Measurements from ENCODE around the gene HAUS7.

The HAUS7 gene

DNA sequence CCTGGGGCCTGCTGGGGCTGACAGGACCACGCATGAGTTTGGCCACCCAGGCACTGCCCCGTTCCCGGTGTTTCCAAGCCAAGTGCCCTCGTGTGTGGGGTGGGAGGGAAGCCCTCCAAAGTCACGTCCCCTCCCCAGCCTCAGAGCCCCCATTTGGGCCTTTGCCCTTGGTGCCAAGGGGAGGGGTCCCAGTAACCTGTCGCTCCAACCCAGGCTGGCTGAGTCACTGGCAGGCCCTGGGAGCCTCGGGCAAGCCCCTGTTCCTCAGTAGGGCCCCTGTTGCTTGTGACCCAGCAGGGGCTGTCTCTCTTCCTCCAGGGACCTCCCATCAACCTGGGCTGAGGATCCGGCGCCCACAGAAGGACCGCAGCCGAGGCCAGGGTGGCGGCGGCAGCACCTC is 10.7 kb upstream of the HAUS7 start:
- TF ChIP-seq, protein P1, sequence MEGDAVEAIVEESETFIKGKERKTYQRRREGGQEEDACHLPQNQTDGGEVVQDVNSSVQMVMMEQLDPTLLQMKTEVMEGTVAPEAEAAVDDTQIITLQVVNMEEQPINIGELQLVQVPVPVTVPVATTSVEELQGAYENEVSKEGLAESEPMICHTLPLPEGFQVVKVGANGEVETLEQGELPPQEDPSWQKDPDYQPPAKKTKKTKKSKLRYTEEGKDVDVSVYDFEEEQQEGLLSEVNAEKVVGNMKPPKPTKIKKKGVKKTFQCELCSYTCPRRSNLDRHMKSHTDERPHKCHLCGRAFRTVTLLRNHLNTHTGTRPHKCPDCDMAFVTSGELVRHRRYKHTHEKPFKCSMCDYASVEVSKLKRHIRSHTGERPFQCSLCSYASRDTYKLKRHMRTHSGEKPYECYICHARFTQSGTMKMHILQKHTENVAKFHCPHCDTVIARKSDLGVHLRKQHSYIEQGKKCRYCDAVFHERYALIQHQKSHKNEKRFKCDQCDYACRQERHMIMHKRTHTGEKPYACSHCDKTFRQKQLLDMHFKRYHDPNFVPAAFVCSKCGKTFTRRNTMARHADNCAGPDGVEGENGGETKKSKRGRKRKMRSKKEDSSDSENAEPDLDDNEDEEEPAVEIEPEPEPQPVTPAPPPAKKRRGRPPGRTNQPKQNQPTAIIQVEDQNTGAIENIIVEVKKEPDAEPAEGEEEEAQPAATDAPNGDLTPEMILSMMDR (IDR thresholded peaks at IDR 0.05; ENCODE audit: control insufficient read depth, extremely low read depth, insufficient read depth): no peak
- H3K4me3 ChIP-seq (ENCODE audit: low read depth, low read length): no peak overlapping the region
- DNase-seq (ENCODE audit: low read depth): no peak

DNA sequence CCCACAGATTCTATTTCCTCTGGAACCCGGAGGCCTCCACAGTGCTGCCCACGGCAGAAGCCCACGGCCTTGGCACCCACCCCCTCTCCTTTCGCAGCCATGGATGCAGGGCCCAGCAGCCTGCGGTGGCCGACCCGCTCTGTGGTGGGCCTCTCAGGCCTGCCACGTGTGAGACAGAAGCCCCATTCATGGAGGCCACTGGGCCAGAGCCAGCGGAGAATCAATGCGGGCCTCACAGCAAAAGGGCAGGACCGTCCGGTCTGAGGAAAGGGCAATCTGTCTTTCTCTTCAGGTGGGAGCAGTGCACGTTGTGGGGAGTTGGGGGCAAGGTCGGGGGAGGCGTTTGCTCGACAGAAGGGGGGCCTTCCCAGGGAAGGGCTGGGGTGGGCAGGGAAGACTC is 8.4 kb upstream of the HAUS7 start:
- H3K4me3 ChIP-seq (ENCODE audit: low read depth, low read length): no peak overlapping the region
- DNase-seq (ENCODE audit: low read depth): no peak
- TF ChIP-seq, protein P1 (IDR thresholded peaks at IDR 0.05; ENCODE audit: control insufficient read depth, extremely low read depth, insufficient read depth): no peak

DNA sequence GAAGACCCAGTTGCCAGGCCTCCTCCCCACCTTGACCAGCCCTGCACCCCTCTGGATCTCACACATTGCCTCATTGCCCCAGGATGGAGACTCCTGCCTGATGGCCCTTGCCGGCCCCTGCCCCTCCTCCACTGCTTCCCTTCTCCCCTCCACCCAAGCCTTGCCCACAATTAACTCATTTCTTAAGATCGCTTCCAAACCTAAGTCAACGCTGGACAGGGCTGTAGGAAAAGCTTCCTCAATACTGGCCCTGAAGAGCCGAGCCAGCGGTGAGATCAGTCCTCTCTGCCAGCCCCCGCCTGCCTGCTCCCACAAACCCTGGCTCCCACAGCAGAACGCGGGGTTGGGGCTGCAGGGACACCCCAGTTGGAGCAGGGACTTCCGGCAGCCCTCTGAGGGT is 7.5 kb upstream of the HAUS7 start:
- no peak overlapping the region for H3K4me3 ChIP-seq (ENCODE audit: low read depth, low read length)
- DNase-seq (ENCODE audit: low read depth): no peak
- TF ChIP-seq, protein P1 (IDR thresholded peaks at IDR 0.05; ENCODE audit: control insufficient read depth, extremely low read depth, insufficient read depth): no peak

DNA sequence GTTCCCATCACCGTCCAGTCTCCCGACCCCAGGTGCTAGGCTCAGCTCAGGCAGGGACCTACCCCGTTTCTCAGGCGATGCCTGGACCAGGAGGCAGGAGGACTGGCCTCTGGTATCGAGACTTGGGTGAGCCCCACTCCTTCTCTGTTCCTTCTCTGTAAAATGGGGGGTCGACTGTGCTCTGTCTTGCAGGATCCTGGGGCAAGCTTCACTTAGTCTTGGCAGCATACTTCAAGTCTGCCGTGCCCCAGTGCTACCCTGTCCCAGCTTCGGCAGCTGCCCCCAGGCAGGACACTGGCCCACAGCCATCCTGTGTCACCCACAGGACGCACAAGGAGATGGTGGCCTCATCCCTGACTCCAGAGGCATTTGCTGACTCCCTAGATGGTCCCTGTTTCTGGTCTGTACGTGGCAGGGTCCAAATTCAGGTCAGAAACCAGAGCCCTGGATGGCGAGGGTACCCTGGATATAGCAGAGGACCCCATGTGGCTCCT is 7.0 kb upstream of the HAUS7 start:
- TF ChIP-seq, protein P1 (IDR thresholded peaks at IDR 0.05; ENCODE audit: control insufficient read depth, extremely low read depth, insufficient read depth): no peak
- H3K4me3 ChIP-seq (ENCODE audit: low read depth, low read length): no peak overlapping the region
- DNase-seq (ENCODE audit: low read depth): no peak

DNA sequence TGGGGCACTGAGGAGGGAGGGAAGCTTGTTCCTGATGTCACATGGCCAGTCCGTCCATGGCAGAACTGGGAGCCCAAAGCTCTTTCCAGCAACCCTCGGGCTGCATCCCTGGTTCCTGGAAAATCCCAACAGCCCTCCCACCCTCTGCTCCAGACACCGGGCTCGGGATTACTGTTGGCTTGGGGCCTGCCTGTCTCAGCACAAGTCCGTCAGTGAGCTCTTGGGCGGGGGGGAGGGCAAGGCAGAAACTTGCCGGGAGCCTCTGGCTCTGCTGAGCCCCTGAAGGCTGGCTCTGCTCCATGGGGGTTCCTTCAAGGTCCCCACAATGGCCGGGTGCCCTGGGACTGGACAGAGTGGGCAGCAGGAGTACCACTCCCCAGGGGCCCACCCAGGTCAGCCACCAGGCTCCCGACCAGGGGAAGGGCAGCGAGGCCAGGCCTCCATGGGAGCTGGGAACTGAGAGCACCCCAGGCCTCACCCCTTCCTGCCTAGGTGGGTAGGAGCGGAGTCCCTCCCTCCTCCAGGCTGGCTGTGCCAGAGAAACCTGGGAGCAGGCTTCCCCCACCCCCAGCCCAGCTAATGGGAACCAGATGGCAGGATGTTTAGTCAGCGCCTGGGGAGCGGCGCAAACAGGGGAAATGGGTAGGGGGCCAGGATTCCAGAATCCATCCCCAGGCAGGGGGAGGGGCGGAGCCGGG is 6.4 kb upstream of the HAUS7 start:
- no peak overlapping the region for H3K4me3 ChIP-seq (ENCODE audit: low read depth, low read length)
- DNase-seq (ENCODE audit: low read depth): no peak
- TF ChIP-seq, protein P1 (IDR thresholded peaks at IDR 0.05; ENCODE audit: control insufficient read depth, extremely low read depth, insufficient read depth): no peak

DNA sequence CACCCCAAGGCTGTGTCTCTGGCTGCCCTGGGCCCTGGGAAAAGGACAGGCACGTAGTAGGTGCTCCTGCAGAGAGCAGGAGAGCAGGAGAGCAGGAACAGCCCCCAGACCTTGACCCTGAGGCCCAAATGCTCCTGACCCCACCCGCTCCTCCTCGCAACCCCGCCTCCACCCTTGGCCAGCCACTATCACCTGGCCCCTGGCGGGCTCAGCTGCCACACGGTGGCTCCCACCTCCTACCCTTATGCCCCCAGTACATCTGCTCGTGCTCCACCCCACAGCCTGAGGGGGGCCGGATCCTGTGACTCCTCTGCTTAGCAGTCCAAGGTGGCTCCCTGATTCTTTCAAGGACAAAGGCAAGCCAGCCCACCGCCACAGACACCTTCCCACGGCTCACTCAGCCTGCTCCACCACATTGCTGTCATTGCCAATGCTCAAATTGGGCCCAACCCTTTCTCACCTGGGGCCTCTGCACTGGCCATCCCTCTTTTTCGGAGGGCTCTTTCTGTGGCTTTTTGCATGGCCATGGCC is 5.4 kb upstream of the HAUS7 start:
- DNase-seq (ENCODE audit: low read depth): no peak
- no peak overlapping the region for H3K4me3 ChIP-seq (ENCODE audit: low read depth, low read length)
- TF ChIP-seq, protein P1 (IDR thresholded peaks at IDR 0.05; ENCODE audit: control insufficient read depth, extremely low read depth, insufficient read depth): no peak

DNA sequence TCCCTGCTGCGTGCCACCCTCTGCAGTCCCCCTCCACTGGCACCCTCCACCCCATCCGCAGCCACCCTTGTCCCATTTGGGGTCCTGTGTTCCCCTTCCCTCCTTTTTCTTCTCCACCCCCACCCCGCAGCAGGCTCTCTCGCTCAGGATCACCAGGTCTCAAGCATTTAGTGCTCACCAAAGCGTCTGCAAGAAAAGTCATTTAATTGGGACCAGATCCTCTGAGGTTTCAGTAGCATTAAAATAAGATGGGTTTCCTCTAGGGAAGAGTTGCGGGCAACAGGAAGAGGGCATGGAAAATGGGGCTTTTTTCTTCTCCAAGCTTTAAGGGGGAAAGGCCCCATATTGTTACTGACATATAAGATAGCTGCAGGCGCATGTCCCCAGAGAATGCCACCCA is 4.9 kb upstream of the HAUS7 start:
- DNase-seq (ENCODE audit: low read depth): no peak
- H3K4me3 ChIP-seq (ENCODE audit: low read depth, low read length): no peak overlapping the region
- TF ChIP-seq, protein P1 (IDR thresholded peaks at IDR 0.05; ENCODE audit: control insufficient read depth, extremely low read depth, insufficient read depth): no peak
